GM10266 (cell line): Measurements from ENCODE around the gene GCSAM.

Experiments used
- DNase-seq: peaks from one replicate; pipeline ENCODE4 v3.0.0; 2012; ENCODE audit errors: extremely low spot score
- TF ChIP-seq, protein P1 (sequence below): IDR thresholded peaks from 2 replicates; pipeline ENCODE4 v1.5.1; 2012; ENCODE audit warnings: mild to moderate bottlenecking, low read depth; ENCODE audit not compliant: control insufficient read depth, insufficient read depth; ENCODE audit errors: missing control alignments

The GCSAM gene

DNA sequence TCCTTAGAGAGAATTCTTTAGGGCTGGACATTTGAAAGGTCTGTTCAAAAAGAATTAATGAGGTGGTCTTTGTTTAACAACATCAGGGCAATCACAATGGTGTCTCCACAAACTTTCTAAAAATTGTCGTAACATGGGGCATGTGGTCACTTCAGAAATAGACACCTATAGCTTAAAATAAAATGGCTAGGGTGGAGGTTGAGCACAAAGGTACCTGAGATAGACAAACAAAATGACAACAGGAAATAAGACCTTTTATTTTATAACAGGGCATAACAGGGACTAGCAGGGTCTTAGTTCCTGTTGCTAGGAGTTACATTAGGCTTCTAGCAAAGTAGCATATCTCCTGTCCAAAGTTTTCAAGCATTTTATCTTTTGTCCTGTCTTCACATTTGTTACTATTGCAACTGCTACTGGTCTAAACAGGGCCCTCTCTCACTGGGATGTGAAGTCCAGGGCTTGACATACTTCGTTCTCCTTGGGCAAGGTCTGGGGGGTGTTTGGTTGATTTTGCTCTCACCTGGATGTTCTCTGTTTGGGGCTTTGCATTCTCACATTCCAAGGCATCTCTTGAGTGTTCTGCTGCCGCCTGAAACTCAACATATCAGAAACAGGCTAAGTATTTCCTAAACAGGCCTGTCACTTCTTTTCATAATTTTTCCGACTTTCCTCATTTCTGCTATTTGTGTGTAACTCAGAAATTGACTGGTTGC is 3.0 kb downstream of the GCSAM start:
- TF ChIP-seq, protein P1, sequence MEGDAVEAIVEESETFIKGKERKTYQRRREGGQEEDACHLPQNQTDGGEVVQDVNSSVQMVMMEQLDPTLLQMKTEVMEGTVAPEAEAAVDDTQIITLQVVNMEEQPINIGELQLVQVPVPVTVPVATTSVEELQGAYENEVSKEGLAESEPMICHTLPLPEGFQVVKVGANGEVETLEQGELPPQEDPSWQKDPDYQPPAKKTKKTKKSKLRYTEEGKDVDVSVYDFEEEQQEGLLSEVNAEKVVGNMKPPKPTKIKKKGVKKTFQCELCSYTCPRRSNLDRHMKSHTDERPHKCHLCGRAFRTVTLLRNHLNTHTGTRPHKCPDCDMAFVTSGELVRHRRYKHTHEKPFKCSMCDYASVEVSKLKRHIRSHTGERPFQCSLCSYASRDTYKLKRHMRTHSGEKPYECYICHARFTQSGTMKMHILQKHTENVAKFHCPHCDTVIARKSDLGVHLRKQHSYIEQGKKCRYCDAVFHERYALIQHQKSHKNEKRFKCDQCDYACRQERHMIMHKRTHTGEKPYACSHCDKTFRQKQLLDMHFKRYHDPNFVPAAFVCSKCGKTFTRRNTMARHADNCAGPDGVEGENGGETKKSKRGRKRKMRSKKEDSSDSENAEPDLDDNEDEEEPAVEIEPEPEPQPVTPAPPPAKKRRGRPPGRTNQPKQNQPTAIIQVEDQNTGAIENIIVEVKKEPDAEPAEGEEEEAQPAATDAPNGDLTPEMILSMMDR: no peak
- DNase-seq: no peak

DNA sequence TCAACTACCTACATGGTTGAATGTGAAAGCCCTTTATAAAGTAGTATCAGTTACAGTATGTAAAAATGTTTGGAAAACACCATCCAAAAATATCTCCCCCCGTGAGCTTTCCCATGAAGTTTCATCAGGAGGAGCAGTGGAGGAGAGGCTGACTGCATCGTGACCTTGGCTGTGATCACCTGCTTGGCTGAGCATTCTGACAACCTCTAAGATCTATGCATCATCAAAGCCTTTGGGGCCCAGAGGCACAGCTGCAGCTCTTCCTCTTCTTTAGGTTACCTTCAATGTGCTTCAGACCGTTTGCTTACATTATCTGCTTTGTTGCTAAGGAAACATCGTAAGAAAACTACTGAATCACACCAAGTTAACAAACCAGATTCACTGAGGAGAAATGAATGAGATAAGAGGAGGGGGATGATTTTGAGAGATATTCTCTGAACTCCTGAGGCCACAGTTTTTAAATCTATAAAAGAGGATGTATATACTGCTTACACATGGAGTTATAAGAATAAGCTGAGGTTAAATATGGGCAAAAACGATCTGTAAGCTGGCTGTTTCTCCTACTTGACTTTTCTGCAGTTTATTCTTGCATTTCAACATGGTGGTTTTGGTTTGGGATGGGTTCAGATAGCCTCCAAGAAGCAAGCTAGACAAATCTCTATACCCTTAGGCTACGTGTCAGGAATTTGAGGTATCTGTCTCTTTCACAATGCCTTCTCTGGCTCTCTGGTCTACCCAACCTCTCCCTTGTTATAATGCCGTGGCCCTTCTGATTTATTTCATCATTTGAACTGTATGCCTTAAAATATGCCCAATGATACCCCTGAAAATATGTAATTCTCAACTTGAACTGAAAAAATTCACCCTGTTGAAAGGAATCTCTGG is 4.0 kb downstream of the GCSAM start:
- DNase-seq: no peak
- TF ChIP-seq, protein P1: no peak

DNA sequence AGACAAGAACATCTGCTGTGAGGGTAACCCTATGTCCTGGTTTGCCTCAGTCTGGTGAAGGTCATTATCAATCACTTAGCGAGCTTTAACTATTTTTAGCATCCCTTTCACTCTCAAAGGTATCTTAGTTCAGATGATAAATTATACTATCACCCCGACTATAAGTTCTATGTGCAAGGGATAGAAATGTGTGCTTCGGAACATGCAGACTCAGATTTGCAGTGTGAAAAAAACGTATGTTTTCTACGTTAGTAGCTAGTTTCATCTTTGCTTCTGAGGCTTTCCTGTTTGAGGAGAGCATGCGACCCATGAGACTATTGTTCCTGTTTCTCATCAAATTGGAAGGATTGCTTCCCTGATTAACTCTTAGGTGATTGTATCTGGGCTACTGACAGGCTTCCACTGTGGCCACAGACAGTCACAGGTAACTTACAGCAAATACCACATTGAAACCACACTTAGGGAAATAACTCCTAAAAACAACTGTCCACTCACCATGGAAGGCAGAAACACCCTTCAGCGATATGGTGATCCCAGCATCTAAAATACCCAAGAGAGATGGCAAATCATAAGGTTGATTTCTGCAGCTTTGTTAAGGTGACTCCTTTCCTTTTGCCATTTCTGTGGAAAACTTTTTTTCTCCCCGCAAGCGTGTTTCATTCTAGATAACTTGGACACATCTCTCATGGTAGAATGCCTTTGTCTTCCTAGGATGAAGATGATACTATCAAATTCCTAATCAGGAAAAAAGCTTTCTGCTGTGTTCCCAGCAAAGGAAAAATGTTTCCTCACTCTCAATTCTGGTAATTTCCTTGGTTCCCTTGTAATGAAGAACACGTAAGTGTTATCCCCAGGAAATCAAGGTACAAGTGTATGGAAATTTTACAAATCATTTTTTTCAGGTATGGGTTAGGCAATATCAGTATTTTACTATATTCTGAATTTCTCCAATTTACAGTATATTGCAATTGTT is 5.2 kb downstream of the GCSAM start:
- no peak for DNase-seq

DNA sequence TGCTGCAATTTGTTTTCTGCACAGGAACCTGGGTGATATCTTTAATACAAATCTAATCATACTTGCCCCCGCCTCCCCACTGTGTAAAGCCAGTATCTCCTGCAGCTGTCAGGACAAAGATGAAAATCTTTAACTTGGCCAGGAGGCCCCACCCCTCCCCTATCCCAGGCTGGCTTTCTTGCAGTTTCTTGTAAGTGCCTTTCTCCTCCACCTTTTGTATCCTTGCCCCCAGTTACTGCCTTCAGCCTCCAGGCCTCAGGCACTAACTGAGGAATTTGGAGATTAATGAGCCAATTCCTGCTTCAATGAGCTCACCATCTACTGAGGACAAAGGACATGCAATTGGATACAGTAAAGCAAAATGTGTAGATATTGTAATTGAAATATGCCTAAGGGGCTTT is 6.5 kb downstream of the GCSAM start:
- TF ChIP-seq, protein P1: no peak
- no peak for DNase-seq

More for the DNA sequence above, 5.2 kb downstream of the GCSAM start:
- TF ChIP-seq, protein P1: no peak

DNA sequence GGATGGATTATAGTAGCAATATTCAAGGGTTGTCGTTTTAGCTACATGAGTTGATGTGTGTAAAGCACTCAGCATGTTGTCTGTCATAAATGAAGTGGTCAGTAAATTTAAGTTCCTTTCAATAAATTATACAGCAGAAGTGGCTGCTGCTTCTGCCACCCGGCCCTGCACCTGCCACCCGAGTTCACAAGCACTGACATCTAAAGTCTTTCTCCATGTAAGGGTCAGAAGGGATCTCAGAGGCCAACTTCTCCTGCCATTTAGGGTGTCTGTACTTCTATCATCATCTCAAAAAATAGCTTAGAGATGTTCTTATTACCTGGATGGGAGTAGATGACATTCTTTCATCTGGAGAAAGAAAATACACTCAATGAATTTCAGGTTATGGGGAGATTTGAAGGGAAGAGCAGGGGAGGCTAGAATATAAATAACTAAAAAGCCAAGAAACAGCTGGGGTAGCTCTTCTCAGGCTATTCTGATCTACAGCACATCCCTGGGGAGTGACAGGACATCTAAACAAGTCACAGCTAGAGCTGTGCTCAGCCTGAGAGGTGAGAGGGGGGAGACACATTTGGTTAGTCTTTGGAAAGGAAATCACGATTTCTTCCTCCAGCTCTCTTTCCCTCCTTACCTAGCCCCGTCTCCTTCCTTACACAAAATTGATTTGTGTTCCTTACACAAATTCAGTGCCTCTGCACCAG is 8.0 kb downstream of the GCSAM start:
- TF ChIP-seq, protein P1: no peak
- no peak for DNase-seq

DNA sequence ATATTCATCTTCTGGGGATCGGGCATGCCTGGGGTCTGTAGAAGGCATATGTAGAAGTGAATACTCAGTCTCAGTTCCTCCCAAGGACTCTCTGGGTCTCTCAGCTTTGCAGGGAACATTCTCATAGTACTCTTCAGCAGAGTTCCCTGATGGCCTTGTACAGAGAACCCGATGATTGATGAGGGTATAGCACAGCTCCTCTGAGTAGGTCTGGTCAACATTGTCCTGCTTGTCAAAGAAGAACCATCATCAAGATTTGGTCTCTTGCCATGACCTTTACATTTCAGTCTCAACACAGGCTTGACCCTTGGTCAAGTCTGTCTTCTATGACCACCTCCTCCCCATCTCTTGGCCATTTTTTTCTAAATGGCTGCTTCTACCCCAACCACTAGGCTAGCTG is 9.5 kb downstream of the GCSAM start:
- DNase-seq: no peak
- TF ChIP-seq, protein P1: no peak
